Activated CD4-positive, alpha-beta memory T cell treated with anti-CD3 and anti-CD28 coated beads, Interleukin-2, amount 10 ng/mL, durations not matched to agents 7 days and 5 days (primary cell): ENCODE measurements around the gene SIRT7. TPM values are rescaled to one million over a fixed set of nuclear protein-coding genes. Genes with fewer than 3 reads are reported as not detected.
A peak's percentile ranks its signal among the peaks of the same experiment; 100 is the strongest.
"Not testable (repeated sequence)": the region's sequence is repeated elsewhere in the genome, so short reads cannot be mapped to it uniquely, and the experiment has no call there.

ENCODE experiments used
- CTCF ChIA-PET: fragments of 350-600 bp; sonication (Branson Sonifier 250); formaldehyde crosslinking; loops from one replicate; lab custom pipeline; 2021; ENCODE audit warnings: antibody characterized with exemption, inconsistent platforms; lab: Charles Lee
- POLR2A ChIA-PET: fragments of 350-600 bp; sonication (Branson Sonifier 250); formaldehyde crosslinking; loops from one replicate; lab custom pipeline; 2021; ENCODE audit warnings: antibody characterized with exemption; lab: Charles Lee
- DNase-seq: peaks from one replicate; pipeline ENCODE4 v3.0.0-alpha.2; 2020
- H3K27ac Mint-ChIP-seq: one replicate; pipeline ENCODE4 v1.8.0; 2021; ENCODE audit warnings: mild to moderate bottlenecking, mixed read lengths
- H3K27me3 Mint-ChIP-seq: one replicate; pipeline ENCODE4 v1.8.0; 2021; ENCODE audit warnings: mixed read lengths
- H3K36me3 Mint-ChIP-seq: one replicate; pipeline ENCODE4 v1.8.0; 2021; ENCODE audit warnings: low read depth, mixed read lengths
- H3K4me1 Mint-ChIP-seq: one replicate; pipeline ENCODE4 v1.8.0; 2021; ENCODE audit warnings: mixed read lengths
- H3K4me3 Mint-ChIP-seq: one replicate; pipeline ENCODE4 v1.8.0; 2021; ENCODE audit warnings: mild to moderate bottlenecking, mixed read lengths
- H3K9me3 Mint-ChIP-seq: one replicate; pipeline ENCODE4 v1.8.0; 2021; ENCODE audit warnings: mixed read lengths
- total RNA-seq, 2 experiments: library from RNA; stranded (reverse); gene quantifications; one replicate each; pipeline ENCODE4 v1.2.3, GENCODE V29; 2021

Gene SIRT7
- total RNA-seq, 2 experiments from 2014 or later: 55.8 to 58.4 TPM

DNA sequence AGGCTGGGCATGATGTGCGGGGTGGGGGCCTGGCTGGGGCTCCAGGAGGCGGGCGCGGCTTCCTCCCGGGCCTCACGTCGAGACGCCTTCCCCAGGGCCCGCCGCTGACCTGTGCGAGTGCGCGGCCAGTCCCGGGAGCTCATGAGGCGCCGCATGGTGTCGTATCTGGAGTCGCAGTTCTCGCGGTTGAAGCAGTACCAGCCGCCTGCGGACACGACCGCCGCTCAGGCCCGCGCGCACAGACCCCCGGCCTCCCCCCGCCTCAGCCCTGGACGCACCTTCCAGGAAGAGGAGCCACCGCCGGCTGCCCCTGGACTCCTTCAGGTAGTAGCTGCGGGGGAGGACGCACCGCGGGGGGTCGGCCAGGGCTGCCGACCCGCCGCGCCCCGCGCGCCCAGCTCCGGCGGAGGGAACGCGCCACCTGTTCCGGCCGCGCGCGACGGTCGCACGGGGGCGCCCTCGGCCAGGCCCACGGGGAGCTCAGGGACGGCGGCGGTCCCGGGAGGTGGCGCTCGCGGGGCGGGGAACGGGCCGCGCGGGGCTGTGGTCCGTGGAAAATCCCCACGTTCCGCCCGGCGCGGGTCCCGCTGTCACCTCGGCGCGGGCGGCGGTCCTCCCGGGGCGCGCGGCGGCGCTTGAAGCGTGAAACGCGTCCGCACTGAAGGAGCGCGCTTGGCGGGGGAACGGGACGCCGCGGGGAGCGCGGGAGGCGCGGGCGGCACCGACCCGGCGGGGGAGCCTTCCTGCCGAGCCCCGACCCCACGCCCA lies 41.6 kb upstream of the SIRT7 start:
- Mint-ChIP-seq H3K9me3 (no peaks in the 10 kb centered on the region), H3K4me3 (no peak overlapping the region), H3K4me1 (peaks cover 4% of the 10 kb centered on the region), H3K27ac (no peak overlapping the region), H3K36me3 (no peaks in the 10 kb centered on the region), H3K27me3 (peaks cover 38% of the 10 kb centered on the region)
- peak; percentile 79 for DNase-seq
- ChIA-PET CTCF (interaction anchor here (0.7 to 2.6 kb wide), 22 partner anchors 9 to 390 kb away, joined by 3 to 73 read pairs (median 4); partner anchors contain the start of genes ASPSCR1, CENPX, DCXR and LRRC45), POLR2A (interaction anchor here (0.7 to 2.3 kb wide), 7 partner anchors 17 to 246 kb away, joined by 3 to 30 read pairs (median 3); partner anchors contain the start of genes CENPX, DCXR and LRRC45)

DNA sequence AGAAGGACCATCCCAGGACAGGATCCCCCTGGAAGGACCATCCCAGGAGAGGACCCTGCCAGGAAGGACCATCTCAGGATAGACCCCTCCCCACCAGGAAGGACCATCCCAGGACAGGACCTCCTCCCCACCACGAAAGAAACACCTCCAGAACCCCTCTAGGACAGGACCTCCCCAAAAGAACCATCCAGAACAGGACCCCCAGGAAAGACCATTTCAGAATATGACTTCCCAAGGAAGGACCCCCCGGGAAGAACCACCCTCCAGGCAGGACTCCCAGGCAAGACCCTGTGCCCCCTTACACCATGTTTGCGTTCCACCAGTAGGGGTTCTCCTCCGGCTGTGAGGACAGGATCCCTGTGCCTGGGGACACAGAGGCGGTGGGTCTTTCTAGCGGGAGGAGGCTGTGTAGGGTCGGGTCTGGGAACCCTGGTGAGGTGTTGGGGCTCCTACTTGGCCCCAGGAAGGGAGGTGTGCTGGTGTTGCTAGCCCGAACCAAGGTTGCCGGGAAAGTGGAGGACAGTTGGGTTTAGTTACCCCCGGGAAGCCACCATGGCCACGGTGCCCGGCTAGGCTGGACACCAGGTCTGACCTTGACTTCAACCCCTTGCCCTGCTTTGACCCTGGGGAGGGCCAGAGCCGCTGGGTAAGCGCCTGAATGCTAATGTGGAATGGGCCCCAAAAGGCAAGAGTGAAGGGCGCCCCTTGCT lies 40.8 kb upstream of the SIRT7 start:
- Mint-ChIP-seq H3K4me3 (peak overlapping the region; percentile 49), H3K4me1 (peaks cover 4% of the 10 kb centered on the region), H3K27ac (no peak overlapping the region)

DNA sequence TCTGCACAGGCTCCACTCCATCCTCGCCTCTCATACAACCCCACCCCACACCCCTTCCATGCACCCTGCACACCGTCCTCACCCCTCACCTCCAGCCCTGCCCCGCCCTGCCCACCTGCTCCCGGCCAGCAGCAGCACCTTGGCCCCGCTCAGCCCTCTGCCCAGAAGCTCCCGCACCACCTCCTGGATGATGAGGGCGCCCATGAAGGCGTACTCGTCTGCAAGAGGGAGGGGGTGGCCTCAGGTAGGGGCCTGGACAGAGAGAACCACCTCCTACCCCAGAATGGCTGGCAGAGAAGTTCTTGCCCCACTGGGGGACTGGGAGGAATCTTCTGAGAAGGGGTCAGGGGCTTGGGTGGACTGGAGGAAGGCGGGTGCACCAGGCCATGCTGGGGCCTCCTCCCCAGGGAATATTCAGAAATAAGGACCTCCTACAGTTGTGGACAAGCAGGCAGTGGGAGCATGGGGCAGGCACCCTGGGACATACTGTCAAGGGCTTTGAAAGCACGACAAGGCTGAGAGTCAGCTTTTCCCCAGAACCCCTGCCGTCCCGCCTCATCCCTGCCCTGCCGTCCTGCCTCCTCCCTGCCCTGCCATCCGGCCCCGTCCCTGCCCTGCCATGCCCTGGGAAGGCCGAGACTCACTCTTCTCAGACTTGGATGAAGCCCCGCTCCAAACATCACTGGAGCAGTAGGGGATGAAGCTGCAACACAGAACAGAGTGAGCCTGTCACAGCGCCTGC lies 39.9 kb upstream of the SIRT7 start:
- Mint-ChIP-seq H3K27ac (no peak overlapping the region), H3K36me3 (no peaks in the 10 kb centered on the region), H3K4me1 (peaks cover 4% of the 10 kb centered on the region), H3K4me3 (no peak overlapping the region), H3K9me3 (no peaks in the 10 kb centered on the region), H3K27me3 (peaks cover 26% of the 10 kb centered on the region)
- CTCF ChIA-PET: no interaction called here
- POLR2A ChIA-PET: no interaction called here
- no peak for DNase-seq

More for the DNA sequence above, 40.8 kb upstream of the SIRT7 start:
- ChIA-PET CTCF (interaction anchor here (0.7 to 2.6 kb wide), 21 partner anchors 10 to 391 kb away, joined by 3 to 73 read pairs (median 4); partner anchors contain the start of genes ASPSCR1, CENPX, DCXR and LRRC45), POLR2A (interaction anchor here (1.1 to 2.3 kb wide), 6 partner anchors 18 to 247 kb away, joined by 3 to 30 read pairs (median 4); partner anchors contain the start of genes CENPX, DCXR and LRRC45)
- no peaks in the 10 kb centered on the region for H3K9me3 Mint-ChIP-seq
- peaks cover 30% of the 10 kb centered on the region for H3K27me3 Mint-ChIP-seq
- no peak for DNase-seq
- no peaks in the 10 kb centered on the region for H3K36me3 Mint-ChIP-seq

DNA sequence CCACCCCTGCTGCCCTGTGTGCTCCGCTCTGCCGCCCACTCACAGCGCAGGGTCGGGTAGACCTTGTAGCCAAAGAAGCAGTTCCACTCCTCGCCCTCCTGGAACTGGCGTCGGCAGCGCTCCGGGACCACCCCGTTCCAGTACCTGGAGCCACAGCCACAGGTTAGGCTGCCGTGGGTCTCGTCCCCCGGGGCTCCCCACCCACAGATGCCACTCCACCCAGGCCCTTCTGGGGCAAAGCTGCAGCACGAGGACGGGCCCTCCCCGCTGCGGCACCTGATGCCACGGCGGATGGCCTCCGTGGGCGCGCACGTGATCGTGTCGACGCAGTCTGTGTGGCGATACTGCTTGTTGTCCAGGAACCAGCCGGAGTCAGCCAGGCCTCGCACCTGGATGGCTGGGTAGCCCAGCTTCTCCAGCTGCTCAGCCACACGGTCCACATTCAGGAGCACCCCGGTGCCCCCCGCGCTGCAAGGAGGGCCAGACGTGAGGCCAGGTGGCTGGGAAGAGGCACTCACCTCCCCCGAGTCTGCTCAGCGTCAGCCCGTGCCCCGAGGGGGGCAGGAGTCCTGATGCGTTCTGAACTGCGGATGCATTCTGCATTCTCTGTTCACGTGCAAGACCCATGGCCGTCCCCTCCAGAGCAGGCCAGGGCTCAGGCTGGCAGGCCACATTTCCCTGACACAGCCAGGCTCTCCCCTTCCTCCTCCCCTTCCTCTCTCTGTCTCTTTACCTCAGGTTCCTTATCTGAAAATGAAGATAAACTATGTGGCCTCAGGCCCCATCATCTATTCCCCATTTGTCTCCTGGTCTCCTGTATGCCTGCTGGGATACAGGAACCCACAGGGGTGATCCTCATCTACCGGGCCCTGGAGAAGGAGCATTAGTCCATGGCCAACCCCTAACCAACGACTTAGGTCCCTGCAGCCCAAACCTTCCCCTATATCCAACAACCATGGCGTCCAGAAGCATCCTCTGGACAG lies 38.9 kb upstream of the SIRT7 start:
- Mint-ChIP-seq H3K4me1 (peaks cover 4% of the 10 kb centered on the region), H3K27ac (no peak overlapping the region), H3K9me3 (no peaks in the 10 kb centered on the region), H3K27me3 (peaks cover 19% of the 10 kb centered on the region), H3K36me3 (no peaks in the 10 kb centered on the region), H3K4me3 (no peak overlapping the region)
- ChIA-PET CTCF (no interaction called here), POLR2A (no interaction called here)
- DNase-seq: no peak

DNA sequence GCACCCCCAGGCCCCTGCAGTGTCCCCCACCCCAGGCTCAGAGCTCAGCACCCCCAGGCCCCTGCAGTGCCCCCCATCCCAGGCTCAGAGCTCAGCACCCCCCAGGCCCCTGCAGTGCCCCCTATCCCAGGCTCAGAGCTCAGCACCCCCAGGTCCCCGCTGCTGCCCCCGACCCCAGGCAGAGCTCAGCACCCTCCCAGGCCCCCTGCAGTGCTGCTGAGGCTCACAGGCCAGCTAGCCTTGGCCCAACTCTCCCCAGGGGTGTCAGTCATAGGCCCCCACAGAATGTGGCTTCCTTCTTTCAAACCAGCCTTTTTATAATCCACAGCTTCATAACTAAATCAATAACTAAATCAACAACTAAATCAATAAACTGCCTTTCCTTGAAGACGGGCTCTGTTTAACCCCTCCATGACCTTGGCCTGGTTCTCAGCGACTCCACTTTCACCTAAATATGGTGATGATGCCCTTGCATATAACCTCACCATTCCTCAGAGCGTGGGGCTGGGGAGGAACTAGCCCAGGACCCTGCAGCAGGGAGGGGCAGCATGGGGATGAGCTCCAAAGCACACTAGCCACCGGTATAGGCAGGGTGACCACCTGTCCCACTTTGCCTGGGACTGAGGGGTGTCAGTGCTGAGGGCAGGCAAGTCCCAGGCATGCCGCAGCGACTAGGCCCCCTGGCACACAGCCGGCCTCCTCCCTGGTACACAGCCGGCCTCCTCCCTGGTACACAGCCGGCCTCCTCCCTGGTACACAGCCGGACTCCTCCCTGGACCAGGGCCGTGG lies 38.0 kb upstream of the SIRT7 start:
- Mint-ChIP-seq H3K4me3 (no peak overlapping the region), H3K9me3 (no peaks in the 10 kb centered on the region), H3K27ac (no peak overlapping the region), H3K27me3 (peaks cover 19% of the 10 kb centered on the region), H3K4me1 (peaks cover 4% of the 10 kb centered on the region), H3K36me3 (no peaks in the 10 kb centered on the region)
- no peak for DNase-seq
- ChIA-PET CTCF (interaction anchor here (0.7 to 1.0 kb wide), 2 partner anchors 65 to 206 kb away, joined by 3 read pairs; no protein-coding TSS in a partner anchor), POLR2A (no interaction called here)

DNA sequence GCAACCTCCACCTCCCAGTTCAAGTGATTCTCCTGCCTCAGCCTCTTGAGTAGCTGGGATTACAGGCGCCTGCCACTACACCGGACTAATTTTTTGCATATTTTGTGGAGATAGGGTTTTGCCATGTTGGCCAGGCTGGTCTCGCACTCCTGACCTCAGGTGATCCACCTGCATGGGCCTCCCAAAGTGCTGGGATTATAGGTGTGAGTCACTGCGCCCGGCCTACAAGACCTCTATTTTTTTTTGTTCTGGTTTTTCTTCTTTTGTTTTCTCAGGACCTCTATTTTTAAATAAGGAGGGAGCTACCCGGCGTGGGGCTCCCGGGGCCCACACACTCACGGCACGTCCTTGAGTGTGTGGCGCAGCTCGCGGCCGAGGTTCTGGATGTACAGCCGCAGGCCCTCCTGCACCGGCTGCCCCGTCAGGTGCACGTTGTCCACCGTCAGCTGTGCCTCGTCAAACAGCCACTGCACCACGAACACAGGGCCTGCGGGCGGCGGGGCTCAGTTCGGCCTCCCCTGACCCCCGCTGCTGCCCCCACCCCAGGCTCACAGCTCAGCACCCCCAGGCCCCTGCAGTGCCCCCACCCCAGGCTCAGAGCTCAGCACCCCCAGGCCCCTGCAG lies 37.2 kb upstream of the SIRT7 start:
- ChIA-PET POLR2A (interaction anchor here (0.9 kb wide), 1 partner anchor 23 kb away, joined by 3 read pairs; no protein-coding TSS in a partner anchor), CTCF (interaction anchor here (0.7 to 1.0 kb wide), 2 partner anchors 66 to 207 kb away, joined by 3 read pairs; no protein-coding TSS in a partner anchor)
- H3K27ac Mint-ChIP-seq: no peak overlapping the region
- peaks cover 4% of the 10 kb centered on the region for H3K4me1 Mint-ChIP-seq
- no peaks in the 10 kb centered on the region for H3K36me3 Mint-ChIP-seq
- no peak overlapping the region for H3K4me3 Mint-ChIP-seq
- peaks cover 22% of the 10 kb centered on the region for H3K27me3 Mint-ChIP-seq
- H3K9me3 Mint-ChIP-seq: no peaks in the 10 kb centered on the region
- no peak for DNase-seq

DNA sequence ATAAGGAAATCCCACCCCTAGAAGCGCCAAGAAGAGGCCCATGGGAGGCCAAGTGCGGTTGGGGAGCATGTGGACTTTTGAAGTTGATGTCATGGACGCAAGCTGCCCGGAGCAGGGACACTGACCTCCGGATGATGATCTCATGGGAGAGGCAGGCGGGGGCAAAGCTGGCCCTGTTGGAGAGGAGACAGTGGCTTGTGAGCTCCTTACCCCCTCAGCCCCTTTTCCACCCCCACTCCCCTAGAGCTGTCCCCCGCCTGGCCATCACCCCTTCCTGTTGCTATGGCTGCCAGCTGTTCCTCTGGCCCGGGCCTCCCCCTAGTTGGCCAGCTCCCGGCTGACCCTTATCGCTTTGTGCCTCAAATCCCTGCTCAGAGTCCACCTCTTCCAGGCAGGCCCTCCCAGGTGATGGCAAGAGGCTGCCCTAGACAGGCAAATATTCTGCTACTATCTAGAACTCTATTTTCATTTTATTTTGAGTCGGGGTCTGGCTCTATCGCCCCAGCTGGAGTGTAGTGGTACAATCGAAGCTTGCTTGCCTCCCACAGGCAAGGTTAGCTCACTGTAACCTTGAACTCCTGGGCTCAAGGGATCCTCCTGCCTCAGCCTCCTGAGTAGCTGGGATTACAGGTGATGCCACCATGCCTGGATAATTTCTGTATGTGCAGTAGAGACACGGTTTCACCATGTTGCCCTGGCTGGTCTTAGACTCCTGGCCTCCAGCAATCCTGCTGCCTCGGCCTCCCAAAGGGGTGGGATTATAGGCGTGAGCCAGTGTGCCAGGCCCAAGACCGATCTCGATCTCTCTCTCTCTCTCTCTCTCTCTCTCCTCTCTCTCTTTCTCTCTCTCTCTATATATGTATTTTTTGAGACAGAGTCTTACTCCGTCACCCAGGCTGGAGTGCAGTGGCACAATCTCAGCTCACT lies 36.4 kb upstream of the SIRT7 start:
- H3K27ac Mint-ChIP-seq: no peak overlapping the region
- H3K36me3 Mint-ChIP-seq: no peaks in the 10 kb centered on the region
- peaks cover 22% of the 10 kb centered on the region for H3K27me3 Mint-ChIP-seq
- no peak for DNase-seq
- POLR2A ChIA-PET: interaction anchor here (0.8 to 1.1 kb wide), 3 partner anchors 11 to 69 kb away, joined by 3 read pairs; partner anchors contain the start of gene LRRC45
- peaks cover 4% of the 10 kb centered on the region for H3K4me1 Mint-ChIP-seq
- CTCF ChIA-PET: interaction anchor here (0.7 to 1.2 kb wide), 5 partner anchors 10 to 744 kb away, joined by 3 to 5 read pairs (median 3); partner anchors contain the start of genes MAFG and RAB40B
- H3K9me3 Mint-ChIP-seq: no peaks in the 10 kb centered on the region
- no peak overlapping the region for H3K4me3 Mint-ChIP-seq

DNA sequence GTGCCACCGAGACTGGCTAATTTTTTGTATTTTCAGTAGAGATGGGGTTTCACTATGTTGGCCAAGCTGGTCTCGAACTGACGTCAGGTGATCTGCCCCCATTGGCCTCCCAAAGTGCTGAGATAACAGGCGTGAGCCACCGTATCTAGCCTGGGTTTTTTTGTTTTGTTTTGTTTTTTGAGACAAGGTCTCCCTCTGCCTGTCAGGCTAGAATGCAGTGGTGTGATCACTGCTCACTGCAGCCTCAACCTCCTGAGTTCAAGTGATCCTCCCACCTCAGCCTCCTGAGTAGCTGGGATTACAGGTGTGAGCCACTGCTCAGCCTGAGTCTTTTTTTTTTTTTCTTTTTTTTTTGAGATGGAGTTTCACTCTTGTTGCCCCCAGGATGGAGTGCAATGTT lies 35.5 kb upstream of the SIRT7 start:
- POLR2A ChIA-PET: interaction anchor here (1.1 kb wide), 1 partner anchor 10 kb away, joined by 3 read pairs; no protein-coding TSS in a partner anchor
- CTCF ChIA-PET: interaction anchor here (0.7 to 1.2 kb wide), 4 partner anchors 9 to 68 kb away, joined by 3 to 5 read pairs (median 3); partner anchors contain the start of gene MAFG
- H3K4me3 Mint-ChIP-seq, H3K4me1 Mint-ChIP-seq, H3K9me3 Mint-ChIP-seq, H3K27ac Mint-ChIP-seq, H3K36me3 Mint-ChIP-seq, DNase-seq: not testable (repeated sequence)
- peaks cover 15% of the 10 kb centered on the region for H3K27me3 Mint-ChIP-seq

DNA sequence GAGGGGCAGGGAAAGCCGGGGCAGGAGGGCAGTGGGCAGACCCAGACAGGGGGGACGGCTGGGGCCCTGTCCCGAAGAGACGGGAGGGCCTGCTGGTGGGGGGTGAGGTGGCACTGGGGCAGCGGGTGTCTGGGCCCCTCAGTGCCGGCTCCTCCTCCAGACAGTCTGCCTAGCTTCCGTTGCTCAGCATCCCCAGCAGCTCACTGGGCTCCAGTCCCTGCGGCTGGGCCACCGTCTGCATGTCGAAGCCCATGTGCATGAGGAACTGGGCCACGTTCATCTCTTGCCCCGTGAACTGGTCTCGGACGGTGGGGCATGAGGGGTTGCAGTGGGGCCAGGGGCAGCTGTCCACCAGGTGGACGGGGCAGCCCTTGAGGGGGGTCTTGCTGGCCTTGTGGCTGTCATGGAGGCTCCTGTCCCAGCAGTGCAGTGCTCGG lies 34.8 kb upstream of the SIRT7 start:
- ChIA-PET CTCF (no interaction called here), POLR2A (interaction anchor here (1.3 kb wide), 1 partner anchor 24 kb away, joined by 3 read pairs; no protein-coding TSS in a partner anchor)
- H3K9me3 Mint-ChIP-seq: no peaks in the 10 kb centered on the region
- peaks cover 10% of the 10 kb centered on the region for H3K27me3 Mint-ChIP-seq
- H3K4me3 Mint-ChIP-seq: no peak overlapping the region
- H3K27ac Mint-ChIP-seq: no peak overlapping the region
- H3K4me1 Mint-ChIP-seq: no peaks in the 10 kb centered on the region
- H3K36me3 Mint-ChIP-seq: no peaks in the 10 kb centered on the region
- DNase-seq: no peak
